ENCODE results near the gene LRMDA.

The LRMDA gene

DNA sequence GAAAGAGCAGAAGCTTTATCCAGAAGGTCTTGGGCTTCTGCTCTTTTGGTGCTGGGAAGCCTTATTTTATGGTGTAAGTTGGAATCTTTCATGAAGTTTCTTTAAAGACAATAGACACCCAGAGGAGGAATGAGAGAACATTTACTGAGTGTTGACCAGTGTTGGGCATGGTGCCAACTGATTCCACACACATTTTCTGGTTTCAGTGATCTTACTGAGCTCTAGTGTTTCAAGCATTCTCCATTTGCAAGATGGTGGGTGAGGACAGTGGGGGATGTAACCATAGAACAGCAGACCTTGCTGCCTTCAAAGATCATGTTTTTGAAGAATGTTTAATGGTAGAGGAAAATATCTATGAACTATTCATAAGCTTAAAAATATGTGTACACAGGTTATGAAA, 114.6 kb downstream of the LRMDA start:
- Histone ChIP-seq H3K9me3 (ENCODE audit: insufficient read depth, low read length) (no peaks in the 10 kb centered on the region), H4K20me1 (ENCODE audit: low read depth, low read length) (no peaks in the 10 kb centered on the region), H3K9ac (ENCODE audit: low read length) (no peak overlapping the region), H3F3A (ENCODE audit: insufficient read depth) (no peaks in the 10 kb centered on the region), H3K9me2 (replicated peaks; ENCODE audit: insufficient read depth, low read length) (no peaks in the 10 kb centered on the region), H3K79me2 (ENCODE audit: insufficient read depth, low read length) (no peaks in the 10 kb centered on the region), H3K4me3 (ENCODE audit: insufficient read depth, low read length, poor library complexity, severe bottlenecking) (no peak overlapping the region), H2AFZ (ENCODE audit: low read depth, low read length, severe bottlenecking) (no peak overlapping the region), H3K27me3 (ENCODE audit: low read length) (no peaks in the 10 kb centered on the region), H3K4me2 (ENCODE audit: low read depth, low read length, poor library complexity, severe bottlenecking) (no peak overlapping the region), H3K36me3 (ENCODE audit: low read length) (no peaks in the 10 kb centered on the region), H3K27ac (ENCODE audit: low read depth, low read length) (no peak overlapping the region)
- no peak for TF ChIP-seq EZH2phosphoT487 (conservative IDR thresholded peaks at IDR 0.05; ENCODE audit: low read length)
- TF ChIP-seq, protein P1, sequence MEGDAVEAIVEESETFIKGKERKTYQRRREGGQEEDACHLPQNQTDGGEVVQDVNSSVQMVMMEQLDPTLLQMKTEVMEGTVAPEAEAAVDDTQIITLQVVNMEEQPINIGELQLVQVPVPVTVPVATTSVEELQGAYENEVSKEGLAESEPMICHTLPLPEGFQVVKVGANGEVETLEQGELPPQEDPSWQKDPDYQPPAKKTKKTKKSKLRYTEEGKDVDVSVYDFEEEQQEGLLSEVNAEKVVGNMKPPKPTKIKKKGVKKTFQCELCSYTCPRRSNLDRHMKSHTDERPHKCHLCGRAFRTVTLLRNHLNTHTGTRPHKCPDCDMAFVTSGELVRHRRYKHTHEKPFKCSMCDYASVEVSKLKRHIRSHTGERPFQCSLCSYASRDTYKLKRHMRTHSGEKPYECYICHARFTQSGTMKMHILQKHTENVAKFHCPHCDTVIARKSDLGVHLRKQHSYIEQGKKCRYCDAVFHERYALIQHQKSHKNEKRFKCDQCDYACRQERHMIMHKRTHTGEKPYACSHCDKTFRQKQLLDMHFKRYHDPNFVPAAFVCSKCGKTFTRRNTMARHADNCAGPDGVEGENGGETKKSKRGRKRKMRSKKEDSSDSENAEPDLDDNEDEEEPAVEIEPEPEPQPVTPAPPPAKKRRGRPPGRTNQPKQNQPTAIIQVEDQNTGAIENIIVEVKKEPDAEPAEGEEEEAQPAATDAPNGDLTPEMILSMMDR (IDR thresholded peaks at IDR 0.05; ENCODE audit: insufficient read depth, low read length, poor library complexity, severe bottlenecking), result no peak

GRCh38 chr10:75547391-75548298, 116.2 kb downstream of the LRMDA start:
- Histone ChIP-seq H3K4me3 (ENCODE audit: insufficient read depth, low read length, poor library complexity, severe bottlenecking) (no peak overlapping the region), H3F3A (ENCODE audit: insufficient read depth) (no peaks in the 10 kb centered on the region), H3K9me3 (ENCODE audit: insufficient read depth, low read length) (no peaks in the 10 kb centered on the region), H4K20me1 (ENCODE audit: low read depth, low read length) (no peaks in the 10 kb centered on the region), H3K79me2 (ENCODE audit: insufficient read depth, low read length) (no peaks in the 10 kb centered on the region), H3K36me3 (ENCODE audit: low read length) (no peaks in the 10 kb centered on the region), H2AFZ (ENCODE audit: low read depth, low read length, severe bottlenecking) (no peak overlapping the region), H3K27me3 (ENCODE audit: low read length) (no peaks in the 10 kb centered on the region), H3K9ac (ENCODE audit: low read length) (no peak overlapping the region), H3K27ac (ENCODE audit: low read depth, low read length) (no peak overlapping the region), H3K9me2 (replicated peaks; ENCODE audit: insufficient read depth, low read length) (no peaks in the 10 kb centered on the region; the same call in 1 of the 2 replicates), H3K4me2 (ENCODE audit: low read depth, low read length, poor library complexity, severe bottlenecking) (no peak overlapping the region)
- no peak for TF ChIP-seq EZH2phosphoT487 (conservative IDR thresholded peaks at IDR 0.05; ENCODE audit: low read length)
- TF ChIP-seq, protein P1 (IDR thresholded peaks at IDR 0.05; ENCODE audit: insufficient read depth, low read length, poor library complexity, severe bottlenecking), result no peak

- Histone ChIP-seq H3K36me3 (ENCODE audit: low read length) (no peaks in the 10 kb centered on the region), H3K79me2 (ENCODE audit: insufficient read depth, low read length) (no peaks in the 10 kb centered on the region), H3K27ac (ENCODE audit: low read depth, low read length) (no peak overlapping the region), H3K9ac (ENCODE audit: low read length) (no peak overlapping the region), H2AFZ (ENCODE audit: low read depth, low read length, severe bottlenecking) (no peak overlapping the region), H4K20me1 (ENCODE audit: low read depth, low read length) (no peaks in the 10 kb centered on the region), H3K9me3 (ENCODE audit: insufficient read depth, low read length) (no peaks in the 10 kb centered on the region), H3F3A (ENCODE audit: insufficient read depth) (no peaks in the 10 kb centered on the region), H3K4me2 (ENCODE audit: low read depth, low read length, poor library complexity, severe bottlenecking) (no peak overlapping the region), H3K4me3 (ENCODE audit: insufficient read depth, low read length, poor library complexity, severe bottlenecking) (no peak overlapping the region), H3K9me2 (replicated peaks; ENCODE audit: insufficient read depth, low read length) (no peaks in the 10 kb centered on the region; the same call in 1 of the 2 replicates), H3K27me3 (ENCODE audit: low read length) (no peaks in the 10 kb centered on the region)
- TF ChIP-seq EZH2phosphoT487 (conservative IDR thresholded peaks at IDR 0.05; ENCODE audit: low read length), result no peak
- TF ChIP-seq, protein P1 (IDR thresholded peaks at IDR 0.05; ENCODE audit: insufficient read depth, low read length, poor library complexity, severe bottlenecking), result no peak
These were observed 116.9 kb downstream of the LRMDA start for GRCh38 chr10:75548356-75548755.

Measured in SU-DHL-6 (cell line).